ENCODE data around the gene CHP2.
"Not testable (repeated sequence)": the region's sequence is repeated elsewhere in the genome, so short reads cannot be mapped to it uniquely, and the experiment has no call there.

Gene CHP2

GRCh38 chr16:23754594-23755483 is at the start of gene CHP2:
Gene CHP2, plus strand, starts transcription at chr16:23755026. Its CDS starts 24 bp downstream, at chr16:23755050.
- no peak for FAIRE-seq

GRCh38 chr16:23705517-23705902 is 49.3 kb upstream of the CHP2 start:
- no peak for DNase-seq (ENCODE audit: insufficient read length, low spot score)
- FAIRE-seq, result no peak

More at GRCh38 chr16:23754594-23755483, at the start of gene CHP2:
- DNase-seq (ENCODE audit: insufficient read length, low spot score), result no peak

- FAIRE-seq (no peak), DNase-seq (ENCODE audit: insufficient read length, low spot score) (no peak)
Measured at GRCh38 chr16:23706439-23706838, 48.4 kb upstream of the CHP2 start.

GRCh38 chr16:23709536-23709935 is 45.3 kb upstream of the CHP2 start:
- FAIRE-seq (no peak), DNase-seq (ENCODE audit: insufficient read length, low spot score) (no peak)

GRCh38 chr16:23710008-23710407 is 44.8 kb upstream of the CHP2 start:
- FAIRE-seq, result no peak
- DNase-seq (ENCODE audit: insufficient read length, low spot score), result no peak

GRCh38 chr16:23710504-23710903 is 44.3 kb upstream of the CHP2 start:
- FAIRE-seq (no peak), DNase-seq (ENCODE audit: insufficient read length, low spot score) (no peak)

- DNase-seq (ENCODE audit: insufficient read length, low spot score) (no peak), FAIRE-seq (no peak)
Measured at GRCh38 chr16:23711785-23712184, 43.0 kb upstream of the CHP2 start.

- DNase-seq (ENCODE audit: insufficient read length, low spot score) (no peak), FAIRE-seq (no peak)
Measured at GRCh38 chr16:23712976-23713375, 41.9 kb upstream of the CHP2 start, which contains the start of gene ERN2. Gene ERN2, minus strand, starts transcription at chr16:23713222. Its CDS starts 35 bp downstream, at chr16:23713187.

GRCh38 chr16:23716484-23716883 is 38.3 kb upstream of the CHP2 start:
- DNase-seq (ENCODE audit: insufficient read length, low spot score) (no peak), FAIRE-seq (no peak)

GRCh38 chr16:23722613-23723240 is 32.1 kb upstream of the CHP2 start:
- not testable (repeated sequence) for FAIRE-seq; DNase-seq (ENCODE audit: insufficient read length, low spot score)

- FAIRE-seq, result no peak
Measured at GRCh38 chr16:23724096-23724784, 30.6 kb upstream of the CHP2 start.

GRCh38 chr16:23724785-23725131 is 30.1 kb upstream of the CHP2 start:
- DNase-seq (ENCODE audit: insufficient read length, low spot score) (no peak), FAIRE-seq (no peak)

More at GRCh38 chr16:23724096-23724784, 30.6 kb upstream of the CHP2 start:
- no peak for DNase-seq (ENCODE audit: insufficient read length, low spot score)

- no peak for DNase-seq (ENCODE audit: insufficient read length, low spot score)
- no peak for FAIRE-seq
Measured at GRCh38 chr16:23726710-23727109, 28.1 kb upstream of the CHP2 start.

- no peak for FAIRE-seq
Measured at GRCh38 chr16:23728112-23728477, 26.7 kb upstream of the CHP2 start.

GRCh38 chr16:23729503-23730424 is 25.1 kb upstream of the CHP2 start:
- no peak for FAIRE-seq

More at GRCh38 chr16:23728112-23728477, 26.7 kb upstream of the CHP2 start:
- no peak for DNase-seq (ENCODE audit: insufficient read length, low spot score)

GRCh38 chr16:23734176-23734893 is 20.5 kb upstream of the CHP2 start:
- FAIRE-seq, result no peak
- no peak for DNase-seq (ENCODE audit: insufficient read length, low spot score)

More at GRCh38 chr16:23729503-23730424, 25.1 kb upstream of the CHP2 start:
- no peak for DNase-seq (ENCODE audit: insufficient read length, low spot score)

- DNase-seq (ENCODE audit: insufficient read length, low spot score); FAIRE-seq: not testable (repeated sequence)
Measured at GRCh38 chr16:23737423-23738028, 17.3 kb upstream of the CHP2 start.

GRCh38 chr16:23739516-23739915 is 15.3 kb upstream of the CHP2 start:
- no peak for FAIRE-seq

GRCh38 chr16:23741675-23742303 is 13.0 kb upstream of the CHP2 start:
- no peak for FAIRE-seq

More at GRCh38 chr16:23739516-23739915, 15.3 kb upstream of the CHP2 start:
- DNase-seq (ENCODE audit: insufficient read length, low spot score), result no peak

More at GRCh38 chr16:23741675-23742303, 13.0 kb upstream of the CHP2 start:
- DNase-seq (ENCODE audit: insufficient read length, low spot score), result no peak
